RWPE2 (cell line): ENCODE results near the gene CTDNEP1.
A peak's percentile ranks its signal among the peaks of the same experiment; 100 is the strongest.

Experiments used
- ATAC-seq: fragments of 200-7000 bp; cut with Tn5 transposase; 3 replicates; pipeline ENCODE4 v1.9.1; 2021; ENCODE audit warnings: low read depth
- DNase-seq: peaks from one replicate; pipeline ENCODE4 v3.0.0-alpha.2; 2020; ENCODE audit warnings: low spot score
- H3K27ac ChIP-seq: fragments of 450-650 bp; 2 replicates; pipeline ENCODE4 v1.5.1; 2017; ENCODE audit warnings: mild to moderate bottlenecking; ENCODE audit not compliant: poor library complexity, severe bottlenecking
- H3K27me3 ChIP-seq: fragments of 250-450 bp; sonication (Bioruptor Pico); 2 replicates; pipeline ENCODE4 v1.5.1; 2021; ENCODE audit warnings: mild to moderate bottlenecking, moderate library complexity; ENCODE audit not compliant: insufficient read depth, poor library complexity, severe bottlenecking
- H3K36me3 ChIP-seq: fragments of 250-450 bp; sonication (Bioruptor Pico); 2 replicates; pipeline ENCODE4 v1.5.1; 2020; ENCODE audit warnings: low read depth, mild to moderate bottlenecking, moderate library complexity
- H3K4me1 ChIP-seq: fragments of 250-450 bp; sonication (Bioruptor Pico); 2 replicates; pipeline ENCODE4 v1.5.1; 2021; ENCODE audit warnings: mild to moderate bottlenecking, moderate library complexity; ENCODE audit not compliant: insufficient read depth, poor library complexity, severe bottlenecking
- H3K4me3 ChIP-seq: fragments of 250-450 bp; sonication (Bioruptor Pico); 2 replicates; pipeline ENCODE4 v1.5.1; 2021; ENCODE audit warnings: mild to moderate bottlenecking, moderate library complexity; ENCODE audit not compliant: severe bottlenecking
- H3K9me3 ChIP-seq: fragments of 250-450 bp; sonication (Bioruptor Pico); 2 replicates; pipeline ENCODE4 v1.5.1; 2021; ENCODE audit warnings: mild to moderate bottlenecking, moderate library complexity; ENCODE audit not compliant: severe bottlenecking
- CTCF ChIP-seq: fragments of 450-650 bp; IDR thresholded peaks from one replicate; pipeline ENCODE4 v1.5.1; 2017; ENCODE audit warnings: mild to moderate bottlenecking, moderate library complexity; ENCODE audit not compliant: poor library complexity, severe bottlenecking

Gene CTDNEP1

GRCh38 chr17:7262192-7262934 lies 10.8 kb upstream of the CTDNEP1 start, which contains the start of gene CLDN7:
Gene CLDN7 (minus strand): TSS chr17:7262478. CDS start chr17:7262043, 435 bp downstream.
- Histone ChIP-seq H3K27ac (peak within 1 kb of the TSS; percentile 86), H3K4me1 (peaks cover 23% of the 10 kb centered on the region)
- peak; percentile 96 for DNase-seq

GRCh38 chr17:7261379-7262191 lies 10.1 kb upstream of the CTDNEP1 start:
- ATAC-seq = peak; percentile 1; the same call in 1 of the 3 replicates
- peak overlapping the region; percentile 86 for H3K27ac ChIP-seq
- peaks cover 23% of the 10 kb centered on the region for H3K4me1 ChIP-seq
- DNase-seq = no peak
- H3K9me3 ChIP-seq = no peaks in the 10 kb centered on the region
- peaks cover 47% of the 10 kb centered on the region for H3K36me3 ChIP-seq
- H3K4me3 ChIP-seq = peak overlapping the region; percentile 71
- H3K27me3 ChIP-seq = no peaks in the 10 kb centered on the region
- TF ChIP-seq CTCF = no peak

More at GRCh38 chr17:7262192-7262934, 10.8 kb upstream of the CTDNEP1 start, which contains the start of gene CLDN7:
- Histone ChIP-seq H3K9me3 (no peaks in the 10 kb centered on the region), H3K36me3 (peaks cover 40% of the 10 kb centered on the region), H3K4me3 (peak within 1 kb of the TSS; percentile 71), H3K27me3 (no peaks in the 10 kb centered on the region)
- peak; percentile 50 for ATAC-seq
- peak; percentile 55 for TF ChIP-seq CTCF

GRCh38 chr17:7260651-7261378 lies 9.3 kb upstream of the CTDNEP1 start:
- peak overlapping the region; percentile 86 for H3K27ac ChIP-seq
- peak overlapping the region; percentile 71 for H3K4me3 ChIP-seq
- peak; percentile 49 for ATAC-seq

GRCh38 chr17:7260151-7260550 lies 8.6 kb upstream of the CTDNEP1 start:
- Histone ChIP-seq H3K27me3 (no peaks in the 10 kb centered on the region), H3K4me1 (peaks cover 23% of the 10 kb centered on the region), H3K9me3 (no peaks in the 10 kb centered on the region), H3K4me3 (peak overlapping the region; percentile 71), H3K36me3 (peaks cover 57% of the 10 kb centered on the region), H3K27ac (peak overlapping the region; percentile 86)
- no peak for ATAC-seq
- no peak for DNase-seq
- no peak for TF ChIP-seq CTCF

More at GRCh38 chr17:7260651-7261378, 9.3 kb upstream of the CTDNEP1 start:
- TF ChIP-seq CTCF = no peak
- Histone ChIP-seq H3K9me3 (no peaks in the 10 kb centered on the region), H3K36me3 (peaks cover 53% of the 10 kb centered on the region), H3K27me3 (no peaks in the 10 kb centered on the region), H3K4me1 (peaks cover 23% of the 10 kb centered on the region)
- DNase-seq = no peak
